Peyer's patch (tissue), 4 donors: ENCODE measurements around the gene GMFB. TPM values are rescaled to one million over a fixed set of nuclear protein-coding genes. Genes with fewer than 3 reads are reported as not detected.
"Not testable (repeated sequence)": the region's sequence is repeated elsewhere in the genome, so short reads cannot be mapped to it uniquely, and the experiment has no call there.

ENCODE experiments used
- DNase-seq, 3 donors: peaks; one replicate each; pipeline ENCODE4 v3.0.0-alpha.2; 2017 to 2019
- H3K27ac ChIP-seq, 4 donors: fragments of 200-600 bp; sonication (generic); one replicate each; pipeline ENCODE4 v1.5.1; 2016 to 2019
- H3K27me3 ChIP-seq, 2 donors: fragments of 200-600 bp; sonication (generic); one replicate each; pipeline ENCODE4 v1.5.1; 2019
- H3K36me3 ChIP-seq, 3 donors: fragments of 200-600 bp; sonication (generic); one replicate each; pipeline ENCODE4 v1.5.1; 2016 to 2019
- H3K4me1 ChIP-seq, 4 donors: fragments of 200-600 bp; sonication (generic); one replicate each; pipeline ENCODE4 v1.5.1; 2016 to 2019
- H3K4me3 ChIP-seq, 4 donors: fragments of 200-600 bp; sonication (generic); 1 replicate in 3 of 4; 2 replicates in 1 of 4; pipeline ENCODE4 v1.5.1; 2016 to 2019; ENCODE audit warnings: mild to moderate bottlenecking in 1 of 4
- H3K9me3 ChIP-seq, 4 donors: fragments of 200-600 bp; sonication (generic); one replicate each; pipeline ENCODE4 v1.5.1; 2016 to 2019; ENCODE audit warnings: mild to moderate bottlenecking in 1 of 4
- POLR2A ChIP-seq, 2 donors: fragments of 450-650 bp; IDR thresholded peaks; one replicate each; pipeline ENCODE4 v1.5.1; 2017; ENCODE audit warnings: antibody characterized with exemption in 2 of 2, mild to moderate bottlenecking in 2 of 2, moderate library complexity in 2 of 2
- total RNA-seq, 4 donors: library from RNA; depleted of rRNA; stranded (reverse); fragments of >200 nt; gene quantifications; one replicate each; pipeline ENCODE4 v1.1.0, GENCODE V29; 2016
- TF ChIP-seq, protein P1 (sequence below), 6 experiments: fragments of 450-650 bp in 4 of 6; fragments of 200-600 bp in 2 of 6; sonication (generic) in 1 of 6; IDR thresholded peaks; one replicate each; pipeline ENCODE4 v1.5.1; 2017 to 2019; ENCODE audit warnings: antibody characterized with exemption in 6 of 6, mild to moderate bottlenecking in 3 of 6, moderate library complexity in 1 of 6

Gene GMFB
- total RNA-seq, 4 donors from 2014 or later = 35.5 to 60.9 (median 41.3) TPM

DNA sequence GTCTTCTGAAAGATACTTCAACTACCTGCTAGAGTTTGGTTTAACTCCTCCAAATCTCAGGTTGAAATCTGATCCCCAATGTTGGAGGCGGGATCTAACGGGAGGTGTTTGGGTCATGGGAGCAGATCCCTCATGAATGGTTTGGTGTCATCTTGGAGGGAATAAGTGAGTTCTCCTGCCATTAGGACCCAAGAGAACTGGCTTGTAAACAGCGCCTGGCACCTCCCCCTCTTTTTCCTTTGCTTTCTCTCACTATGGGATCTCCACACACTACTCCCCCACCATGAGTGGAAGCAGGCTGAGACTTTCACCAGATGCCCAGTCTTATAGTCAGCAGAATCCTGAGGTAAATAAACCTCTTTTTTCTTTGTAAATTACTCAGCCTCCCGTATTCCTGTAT, 50.1 kb downstream of the GMFB start:
- Histone ChIP-seq H3K4me1 (peaks cover 0 to 39% (median 4%) of the 10 kb centered on the region in 4 donors), H3K36me3 (no peaks in the 10 kb centered on the region), H3K9me3 (no peaks in the 10 kb centered on the region), H3K27me3 (no peaks in the 10 kb centered on the region), H3K4me3 (no peak overlapping the region), H3K27ac (no peak overlapping the region)
- DNase-seq = no peak
- TF ChIP-seq, protein P1, sequence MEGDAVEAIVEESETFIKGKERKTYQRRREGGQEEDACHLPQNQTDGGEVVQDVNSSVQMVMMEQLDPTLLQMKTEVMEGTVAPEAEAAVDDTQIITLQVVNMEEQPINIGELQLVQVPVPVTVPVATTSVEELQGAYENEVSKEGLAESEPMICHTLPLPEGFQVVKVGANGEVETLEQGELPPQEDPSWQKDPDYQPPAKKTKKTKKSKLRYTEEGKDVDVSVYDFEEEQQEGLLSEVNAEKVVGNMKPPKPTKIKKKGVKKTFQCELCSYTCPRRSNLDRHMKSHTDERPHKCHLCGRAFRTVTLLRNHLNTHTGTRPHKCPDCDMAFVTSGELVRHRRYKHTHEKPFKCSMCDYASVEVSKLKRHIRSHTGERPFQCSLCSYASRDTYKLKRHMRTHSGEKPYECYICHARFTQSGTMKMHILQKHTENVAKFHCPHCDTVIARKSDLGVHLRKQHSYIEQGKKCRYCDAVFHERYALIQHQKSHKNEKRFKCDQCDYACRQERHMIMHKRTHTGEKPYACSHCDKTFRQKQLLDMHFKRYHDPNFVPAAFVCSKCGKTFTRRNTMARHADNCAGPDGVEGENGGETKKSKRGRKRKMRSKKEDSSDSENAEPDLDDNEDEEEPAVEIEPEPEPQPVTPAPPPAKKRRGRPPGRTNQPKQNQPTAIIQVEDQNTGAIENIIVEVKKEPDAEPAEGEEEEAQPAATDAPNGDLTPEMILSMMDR (IDR thresholded peaks at IDR 0.05) = no peak
- no peak for TF ChIP-seq POLR2A (IDR thresholded peaks at IDR 0.05)

DNA sequence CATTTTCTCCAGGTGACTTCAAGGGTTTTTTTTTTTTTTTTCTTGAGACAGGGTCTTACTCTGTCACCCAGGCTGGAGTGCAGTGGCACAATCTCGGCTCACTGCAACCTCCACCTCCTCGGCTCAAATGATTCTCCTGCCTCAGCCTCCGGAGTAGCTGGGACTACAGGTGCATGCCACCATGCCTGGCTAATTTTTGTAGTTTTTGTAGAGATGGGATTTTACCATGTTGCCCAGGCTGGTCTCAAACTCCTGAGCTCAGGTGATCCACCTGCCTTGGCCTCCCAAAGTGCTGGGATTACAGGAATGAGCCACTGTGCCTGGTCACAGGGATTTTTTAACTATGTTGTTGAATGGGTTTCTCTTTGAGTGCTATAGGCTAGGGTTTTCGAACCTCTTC, 50.8 kb downstream of the GMFB start:
- not testable (repeated sequence) for H3K9me3 ChIP-seq, DNase-seq, H3K27ac ChIP-seq, H3K4me3 ChIP-seq, H3K27me3 ChIP-seq, H3K36me3 ChIP-seq
- H3K4me1 ChIP-seq = peaks cover 0 to 39% (median 4%) of the 10 kb centered on the region in 4 donors

DNA sequence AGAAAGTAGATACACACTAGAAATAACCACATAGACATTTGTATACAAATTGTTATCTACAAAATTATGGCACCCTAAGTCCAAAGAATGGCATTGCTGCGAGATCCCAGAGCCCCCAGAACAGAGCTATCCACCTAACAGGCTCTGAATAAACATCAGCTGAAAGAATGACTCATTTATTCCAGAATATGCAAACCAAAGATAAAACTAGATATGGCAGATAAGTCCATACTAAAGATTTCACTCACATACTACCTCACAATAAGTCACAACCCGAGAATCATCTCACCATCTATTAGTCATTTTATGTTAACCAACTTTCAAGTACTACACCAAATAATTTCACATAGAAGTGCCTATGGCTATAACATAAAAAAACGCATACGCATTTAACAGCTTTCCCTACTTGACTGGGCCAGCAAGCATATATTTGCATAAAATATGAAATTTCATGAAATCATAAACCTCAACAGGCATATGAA, 53.2 kb downstream of the GMFB start:
- H3K27me3 ChIP-seq = no peaks in the 10 kb centered on the region
- H3K4me3 ChIP-seq = no peak overlapping the region
- DNase-seq = no peak
- peaks cover 0 to 6% (median 0%) of the 10 kb centered on the region in 3 donors for H3K36me3 ChIP-seq
- no peaks in the 10 kb centered on the region for H3K9me3 ChIP-seq
- no peak for TF ChIP-seq POLR2A (IDR thresholded peaks at IDR 0.05)
- TF ChIP-seq, protein P1 (IDR thresholded peaks at IDR 0.05) = no peak
- H3K27ac ChIP-seq = no peak overlapping the region
- peaks cover 0 to 39% (median 4%) of the 10 kb centered on the region in 4 donors for H3K4me1 ChIP-seq

DNA sequence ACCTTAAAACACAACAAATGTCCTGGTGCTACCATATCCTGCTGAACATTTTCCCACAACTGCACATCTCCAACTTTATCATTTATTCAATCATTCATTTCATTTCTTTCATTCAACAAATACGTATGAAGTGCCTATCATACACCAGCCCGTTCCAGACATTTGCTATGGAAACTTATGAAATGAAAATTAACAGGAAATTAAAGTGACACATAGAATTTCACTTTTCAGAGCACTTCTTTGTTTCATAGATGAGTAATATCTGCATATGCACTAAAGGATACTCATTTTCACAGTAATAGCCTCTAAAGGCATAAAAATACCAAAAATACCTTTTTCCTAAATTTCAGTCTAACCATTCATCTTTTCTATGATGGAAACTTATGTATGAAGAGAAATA, 60.3 kb downstream of the GMFB start:
- DNase-seq = no peak
- no peaks in the 10 kb centered on the region for H3K9me3 ChIP-seq
- no peak overlapping the region for H3K27ac ChIP-seq
- H3K4me3 ChIP-seq = no peak overlapping the region
- peaks cover 0 to 52% (median 0%) of the 10 kb centered on the region in 3 donors for H3K36me3 ChIP-seq
- no peaks in the 10 kb centered on the region for H3K4me1 ChIP-seq
- no peaks in the 10 kb centered on the region for H3K27me3 ChIP-seq
- TF ChIP-seq POLR2A (IDR thresholded peaks at IDR 0.05) = no peak
- TF ChIP-seq, protein P1 (IDR thresholded peaks at IDR 0.05) = no peak

DNA sequence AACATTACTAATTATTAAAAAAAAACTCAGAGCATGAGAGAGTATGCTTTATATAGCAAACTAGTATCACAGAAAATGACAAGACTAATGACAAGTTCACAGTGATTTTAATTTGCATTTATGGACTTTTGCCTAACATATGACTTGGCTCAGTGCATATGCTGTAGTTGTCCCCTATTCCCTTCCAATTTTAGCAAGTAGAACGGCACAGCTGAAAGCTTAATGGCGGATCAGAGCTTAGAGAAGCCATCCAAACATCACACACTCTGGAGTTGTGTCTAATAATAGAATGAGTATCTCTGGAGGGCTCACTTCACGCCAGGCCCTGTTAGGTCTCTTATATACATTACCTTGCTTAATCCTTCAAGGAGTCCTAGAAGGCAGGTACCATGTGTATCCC, 60.9 kb downstream of the GMFB start:
- DNase-seq = no peak
- H3K27ac ChIP-seq = no peak overlapping the region

DNA sequence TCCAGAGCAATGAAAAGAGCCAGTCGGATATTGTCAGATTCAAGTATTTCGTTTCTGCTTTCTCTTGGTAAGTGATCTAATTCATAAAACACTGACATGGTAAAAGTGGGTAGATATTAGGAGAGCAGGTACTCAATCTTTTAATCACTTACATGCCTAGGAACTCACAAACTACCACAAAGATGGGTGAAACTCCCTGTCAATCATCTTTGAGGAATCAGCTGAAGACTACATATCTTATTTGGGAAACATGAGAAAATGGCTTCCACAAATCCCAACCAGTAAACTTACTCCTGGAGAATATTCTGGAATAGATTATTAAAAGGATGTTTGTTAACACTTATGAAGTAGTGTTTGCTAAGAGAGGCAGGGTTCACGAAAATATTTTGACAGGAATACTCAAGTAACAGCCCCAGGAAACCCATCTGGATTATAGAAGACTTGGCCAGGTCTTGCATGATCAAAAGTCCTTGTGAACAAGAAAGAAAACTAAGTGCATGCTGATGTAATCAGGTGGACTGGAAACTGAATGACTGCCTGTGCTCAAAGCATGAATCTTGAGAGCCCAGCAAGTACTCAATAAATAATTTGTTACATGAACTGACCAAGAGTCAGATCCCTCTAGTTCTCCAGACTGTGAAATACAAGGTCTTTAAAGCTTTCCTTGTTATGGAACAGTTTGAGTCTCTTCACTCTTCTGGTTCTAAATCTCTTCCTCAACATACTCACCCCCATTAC, 63.1 kb downstream of the GMFB start:
- Histone ChIP-seq H3K36me3 (peaks cover 0 to 47% (median 0%) of the 10 kb centered on the region in 3 donors), H3K9me3 (no peaks in the 10 kb centered on the region), H3K27me3 (no peaks in the 10 kb centered on the region), H3K27ac (no peak overlapping the region), H3K4me1 (no peaks in the 10 kb centered on the region), H3K4me3 (no peak overlapping the region)
- TF ChIP-seq, protein P1 (IDR thresholded peaks at IDR 0.05) = no peak
- no peak for TF ChIP-seq POLR2A (IDR thresholded peaks at IDR 0.05)
- no peak for DNase-seq

More for the DNA sequence above, 60.9 kb downstream of the GMFB start:
- Histone ChIP-seq H3K9me3 (no peaks in the 10 kb centered on the region), H3K36me3 (peaks cover 0 to 52% (median 0%) of the 10 kb centered on the region in 3 donors), H3K4me3 (no peak overlapping the region), H3K4me1 (no peaks in the 10 kb centered on the region), H3K27me3 (no peaks in the 10 kb centered on the region)
- TF ChIP-seq POLR2A (IDR thresholded peaks at IDR 0.05) = no peak
- TF ChIP-seq, protein P1 (IDR thresholded peaks at IDR 0.05) = no peak
